HEK293T (cell line): ENCODE measurements around the gene VTI1A.

ENCODE experiments used
- CTCF ChIA-PET: fragments of 350-600 bp; formaldehyde crosslinking; extraction: SDS; loops from one replicate; lab custom pipeline; 2021; ENCODE audit warnings: antibody characterized with exemption, inconsistent platforms; lab: Yijun Ruan, JAX
- POLR2A ChIA-PET: fragments of 350-600 bp; formaldehyde crosslinking; extraction: SDS; loops from one replicate; lab custom pipeline; 2020; ENCODE audit warnings: antibody characterized with exemption, inconsistent platforms; lab: Yijun Ruan, JAX
- DNase-seq: peaks from one replicate; pipeline ENCODE4 v3.0.0; 2012; ENCODE audit warnings: mixed read lengths; ENCODE audit errors: extremely low spot score
- ARNT ChIP-seq: fragments of 450-650 bp; IDR thresholded peaks from 2 replicates; pipeline ENCODE4 v1.6.1; 2017; ENCODE audit warnings: mild to moderate bottlenecking
- BHLHE40 ChIP-seq: fragments of 450-650 bp; IDR thresholded peaks from 2 replicates; pipeline ENCODE4 v1.6.1; 2016; ENCODE audit warnings: mild to moderate bottlenecking, moderate library complexity, borderline replicate concordance
- CTBP1 ChIP-seq: fragments of 450-650 bp; IDR thresholded peaks from 2 replicates; pipeline ENCODE4 v1.6.1; 2016; ENCODE audit warnings: borderline replicate concordance
- ELF4 ChIP-seq: fragments of 450-650 bp; IDR thresholded peaks from 2 replicates; pipeline ENCODE4 v1.6.1; 2017; ENCODE audit warnings: antibody characterized with exemption
- FOXA1 ChIP-seq: fragments of 450-650 bp; IDR thresholded peaks from 2 replicates; pipeline ENCODE4 v1.6.1; 2016; ENCODE audit warnings: mild to moderate bottlenecking
- FOXK2 ChIP-seq: fragments of 450-650 bp; IDR thresholded peaks from 2 replicates; pipeline ENCODE4 v1.6.1; 2016; ENCODE audit warnings: mild to moderate bottlenecking
- FOXM1 ChIP-seq: fragments of 450-650 bp; IDR thresholded peaks from 2 replicates; pipeline ENCODE4 v1.6.1; 2017; ENCODE audit warnings: mild to moderate bottlenecking, borderline replicate concordance
- HDGF ChIP-seq: fragments of 450-650 bp; IDR thresholded peaks from 2 replicates; pipeline ENCODE4 v1.6.1; 2017; ENCODE audit warnings: antibody characterized with exemption, borderline replicate concordance
- L3MBTL2 ChIP-seq: fragments of 450-650 bp; conservative IDR thresholded peaks from 2 replicates; pipeline ENCODE4 v1.6.1; 2016; ENCODE audit warnings: mild to moderate bottlenecking
- LEF1 ChIP-seq: fragments of 450-650 bp; IDR thresholded peaks from 2 replicates; pipeline ENCODE4 v1.6.1; 2017; ENCODE audit warnings: mild to moderate bottlenecking, borderline replicate concordance
- NFRKB ChIP-seq: fragments of 450-650 bp; IDR thresholded peaks from 2 replicates; pipeline ENCODE4 v1.6.1; 2016; ENCODE audit warnings: mild to moderate bottlenecking, moderate library complexity
- PKNOX1 ChIP-seq: fragments of 450-650 bp; IDR thresholded peaks from 2 replicates; pipeline ENCODE4 v1.6.1; 2016
- SP1 ChIP-seq: fragments of 450-650 bp; IDR thresholded peaks from 2 replicates; pipeline ENCODE4 v1.6.1; 2017
- SUZ12 ChIP-seq: fragments of 450-650 bp; IDR thresholded peaks from 2 replicates; pipeline ENCODE4 v1.6.1; 2016; ENCODE audit warnings: mild to moderate bottlenecking
- TARDBP ChIP-seq: fragments of 450-650 bp; IDR thresholded peaks from 2 replicates; pipeline ENCODE4 v1.6.1; 2016
- ZNF384 ChIP-seq: fragments of 450-650 bp; IDR thresholded peaks from 2 replicates; pipeline ENCODE4 v1.6.1; 2016

The VTI1A gene

GRCh38 chr10:112515126-112515525 is 68.1 kb downstream of the VTI1A start:
- CTCF ChIA-PET: interaction anchor here (0.8 kb wide), 1 partner anchor 12 kb away, joined by 3 read pairs; no protein-coding TSS in a partner anchor
- POLR2A ChIA-PET: no interaction called here
- TF ChIP-seq BHLHE40 (no peak), CTBP1 (no peak), LEF1 (no peak), FOXM1 (no peak), NFRKB (no peak), FOXA1 (no peak), FOXK2 (no peak), ZNF384 (no peak), PKNOX1 (no peak), ARNT (no peak), SUZ12 (no peak)
- no peak for DNase-seq

- POLR2A ChIA-PET: no interaction called here
- CTCF ChIA-PET: no interaction called here
- DNase-seq: no peak
- TF ChIP-seq LEF1 (no peak), FOXA1 (no peak), FOXM1 (no peak)
Observed at GRCh38 chr10:112515852-112516251, 68.8 kb downstream of the VTI1A start.

GRCh38 chr10:112517451-112517862 is 70.4 kb downstream of the VTI1A start:
- TF ChIP-seq ARNT (no peak), SP1 (no peak), FOXM1 (no peak), SUZ12 (no peak), FOXK2 (no peak), TARDBP (no peak), NFRKB (no peak), L3MBTL2 (no peak), FOXA1 (no peak), ELF4 (no peak), CTBP1 (no peak), BHLHE40 (no peak), HDGF (no peak), LEF1 (no peak), PKNOX1 (no peak), ZNF384 (no peak)
- no peak for DNase-seq
- CTCF ChIA-PET: no interaction called here
- POLR2A ChIA-PET: no interaction called here

DNA sequence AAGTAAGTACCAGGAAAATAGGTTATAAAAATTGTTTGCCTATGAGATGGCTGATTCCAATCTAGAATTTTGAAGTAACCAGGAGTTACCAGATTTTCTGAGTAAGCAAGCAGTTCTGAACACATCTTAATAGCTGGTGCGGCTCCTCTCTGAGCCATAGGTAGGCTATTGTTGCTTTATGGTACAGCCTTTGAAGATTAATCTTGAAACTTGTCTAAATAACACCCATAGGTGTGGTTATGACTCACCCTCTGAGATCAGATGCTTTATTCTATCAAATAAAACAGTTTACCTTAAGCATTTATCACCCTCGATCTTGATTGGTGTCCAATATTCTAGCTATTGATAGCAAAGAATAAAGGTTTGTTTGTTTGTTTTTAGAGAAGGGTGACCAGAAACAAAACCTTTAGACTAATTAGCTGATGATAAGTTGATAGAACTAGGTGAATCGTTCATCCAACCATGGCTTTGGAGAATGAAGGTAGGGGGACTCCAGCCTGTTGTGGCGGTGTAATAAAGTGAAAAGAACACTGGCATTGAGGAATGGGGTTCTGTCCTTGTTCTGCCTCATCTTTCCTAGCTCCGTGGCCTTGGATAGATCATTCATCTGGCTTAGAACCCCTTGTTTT is 72.2 kb downstream of the VTI1A start:
- ChIA-PET POLR2A (no interaction called here), CTCF (no interaction called here)
- no peak for DNase-seq
- TF ChIP-seq SUZ12: no peak
- TF ChIP-seq LEF1: no peak
- no peak for TF ChIP-seq CTBP1

DNA sequence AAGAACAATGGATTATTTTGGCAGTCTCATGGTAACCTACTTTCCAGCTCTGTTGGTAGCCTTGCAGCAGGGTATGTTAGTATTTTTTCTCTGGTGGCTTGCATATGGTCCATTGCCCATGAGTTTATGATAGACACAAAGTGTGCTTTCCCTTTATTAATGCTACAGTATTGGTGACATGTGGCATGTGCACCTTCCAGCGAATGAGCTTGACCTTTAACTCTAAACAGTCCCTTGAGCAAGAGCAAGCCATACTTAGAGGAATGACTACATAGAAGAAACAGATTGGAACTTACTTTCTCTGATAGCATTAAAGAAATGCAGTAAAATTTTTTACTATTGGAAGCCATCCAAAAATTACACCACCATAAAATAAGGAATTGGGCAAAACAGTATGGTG is 73.9 kb downstream of the VTI1A start:
- POLR2A ChIA-PET: no interaction called here
- CTCF ChIA-PET: no interaction called here
- no peak for TF ChIP-seq PKNOX1
- no peak for TF ChIP-seq BHLHE40
- no peak for TF ChIP-seq SP1
- no peak for TF ChIP-seq HDGF
- no peak for TF ChIP-seq FOXM1
- no peak for TF ChIP-seq L3MBTL2
- TF ChIP-seq ELF4: no peak
- no peak for TF ChIP-seq FOXA1
- TF ChIP-seq TARDBP: no peak
- TF ChIP-seq ARNT: no peak
- TF ChIP-seq FOXK2: no peak
- TF ChIP-seq NFRKB: no peak
- DNase-seq: no peak

- no peak for TF ChIP-seq L3MBTL2
- TF ChIP-seq PKNOX1: no peak
- no peak for TF ChIP-seq NFRKB
- no peak for TF ChIP-seq BHLHE40
- TF ChIP-seq TARDBP: no peak
- TF ChIP-seq FOXA1: no peak
- TF ChIP-seq ELF4: no peak
- TF ChIP-seq CTBP1: no peak
- TF ChIP-seq ARNT: no peak
- no peak for TF ChIP-seq FOXK2
- no peak for TF ChIP-seq LEF1
- TF ChIP-seq SP1: no peak
- no peak for TF ChIP-seq HDGF
- TF ChIP-seq SUZ12: no peak
- TF ChIP-seq FOXM1: no peak
- TF ChIP-seq ZNF384: no peak
- ChIA-PET CTCF (no interaction called here), POLR2A (no interaction called here)
- DNase-seq: no peak
Observed at GRCh38 chr10:112524641-112525040, 77.6 kb downstream of the VTI1A start.
